OCI-LY7 (cell line): ENCODE results near the gene CPLANE1. TPM values are rescaled to one million over a fixed set of nuclear protein-coding genes. Genes with fewer than 3 reads are reported as not detected.

Experiments
- BruUV-seq: library from RNA; stranded (reverse); fragments of 400-500 nt; replicated peaks from 2 replicates; lab custom pipeline; 2021; lab: Mats Ljungman, UMichigan
- CTCF ChIA-PET: fragments of 300-600 bp; sonication (Branson Sonifier 250); formaldehyde crosslinking; loops from one replicate; lab custom pipeline; 2022; ENCODE audit warnings: antibody characterized with exemption; ENCODE audit not compliant: unreplicated experiment; lab: Charles Lee
- POLR2A ChIA-PET: fragments of 300-600 bp; sonication (Branson Sonifier 250); formaldehyde crosslinking; loops from one replicate; lab custom pipeline; 2022; ENCODE audit warnings: antibody characterized with exemption; lab: Charles Lee
- DNase-seq: peaks from one replicate; pipeline ENCODE4 v3.0.0-alpha.2; 2015; ENCODE audit warnings: low spot score
- H2AFZ ChIP-seq: fragments of 200-600 bp; sonication (generic), shearing (Covaris generic); 2 replicates; pipeline ENCODE4 v1.6.1; 2014; ENCODE audit warnings: mild to moderate bottlenecking, antibody characterized with exemption, low read length, moderate library complexity
- H3K27ac ChIP-seq: fragments of 200-600 bp; sonication (generic); 2 replicates; pipeline ENCODE4 v1.5.1; 2014; ENCODE audit warnings: mixed run types, low read depth, mild to moderate bottlenecking, moderate library complexity, low read length, inconsistent platforms; ENCODE audit not compliant: poor library complexity, severe bottlenecking
- H3K36me3 ChIP-seq: fragments of 200-600 bp; sonication (generic); 2 replicates; pipeline ENCODE4 v1.6.1; 2014; ENCODE audit warnings: mild to moderate bottlenecking, antibody characterized with exemption, low read length, moderate library complexity, mixed read lengths; ENCODE audit not compliant: insufficient read depth
- H3K4me1 ChIP-seq: fragments of 200-600 bp; sonication (generic); 2 replicates; pipeline ENCODE4 v1.5.1; 2014; ENCODE audit warnings: mild to moderate bottlenecking, low read length; ENCODE audit not compliant: insufficient read depth, poor library complexity, severe bottlenecking
- H3K4me2 ChIP-seq: fragments of 200-600 bp; sonication (generic); 2 replicates; pipeline ENCODE4 v1.6.1; 2014; ENCODE audit warnings: mild to moderate bottlenecking, low read length
- H3K4me3 ChIP-seq: fragments of 200-600 bp; sonication (generic); 2 replicates; pipeline ENCODE4 v1.5.1; 2014; ENCODE audit warnings: mild to moderate bottlenecking, low read depth, low read length; ENCODE audit not compliant: poor library complexity, severe bottlenecking
- H3K79me2 ChIP-seq: fragments of 200-600 bp; sonication (generic); 2 replicates; pipeline ENCODE4 v1.6.1; 2016; ENCODE audit warnings: low read depth, mild to moderate bottlenecking, low read length, moderate library complexity, mixed read lengths; ENCODE audit not compliant: insufficient read depth
- H3K9me2 ChIP-seq: fragments of 200-600 bp; sonication (generic); 2 replicates; pipeline ENCODE4 v1.6.1; 2016; ENCODE audit warnings: mild to moderate bottlenecking, low read length, mixed read lengths; ENCODE audit not compliant: insufficient read depth
- H3K9me3 ChIP-seq: fragments of 200-600 bp; sonication (generic); 2 replicates; pipeline ENCODE4 v1.6.1; 2014; ENCODE audit warnings: mild to moderate bottlenecking, mixed run types, low read length, mixed read lengths
- H4K20me1 ChIP-seq: fragments of 200-600 bp; sonication (generic); 2 replicates; pipeline ENCODE4 v1.6.1; 2014; ENCODE audit warnings: mild to moderate bottlenecking, antibody characterized with exemption, low read length, moderate library complexity, mixed read lengths; ENCODE audit not compliant: insufficient read depth
- CTCF ChIP-seq: fragments of 200-600 bp; sonication (generic); conservative IDR thresholded peaks from 2 replicates; pipeline ENCODE4 v1.5.1; 2014; ENCODE audit warnings: mild to moderate bottlenecking, antibody characterized with exemption, low read length, moderate library complexity, mixed read lengths
- EZH2phosphoT487 ChIP-seq: fragments of 200-600 bp; sonication (generic); IDR thresholded peaks from 2 replicates; pipeline ENCODE4 v1.6.1; 2018; ENCODE audit warnings: low read depth, borderline replicate concordance, mild to moderate bottlenecking, mixed run types, antibody characterized with exemption, low read length, moderate library complexity, mixed read lengths
- intact Hi-C: fragments of 100-400 bp; cut with micrococcal nuclease; formaldehyde crosslinking; loops from one replicate; pipeline ENCODE4 v1.10.0; 2022; ENCODE audit not compliant: unreplicated experiment
- total RNA-seq, 2 experiments: library from RNA; depleted of rRNA in 1 of 2; stranded (reverse); fragments of >200 nt in 1 of 2; shearing (Covaris generic) in 1 of 2; gene quantifications; 2 replicates each; pipeline ENCODE4 v1.2.3, GENCODE V29; 2014 to 2022

The CPLANE1 gene
- total RNA-seq, 2 experiments from 2014 or later, result 0.21 TPM; not detected in 1

GRCh38 chr5:37165761-37166160 is 83.4 kb downstream of the CPLANE1 start:
- CTCF ChIA-PET, result no interaction called here
- no peak for DNase-seq
- no TSS peak for BruUV-seq
- no peaks in the 10 kb centered on the region for H3K79me2 ChIP-seq
- H3K36me3 ChIP-seq, result no peaks in the 10 kb centered on the region
- H3K4me2 ChIP-seq, result no peak overlapping the region
- H3K4me1 ChIP-seq, result no peaks in the 10 kb centered on the region
- no peak overlapping the region for H3K27ac ChIP-seq
- H3K4me3 ChIP-seq, result no peak overlapping the region
- no peak for TF ChIP-seq CTCF
- TF ChIP-seq EZH2phosphoT487, result no peak
- no peaks in the 10 kb centered on the region for H3K9me3 ChIP-seq
- no peaks in the 10 kb centered on the region for H4K20me1 ChIP-seq
- H2AFZ ChIP-seq, result no peak overlapping the region
- intact Hi-C loops, result no loop called here
- POLR2A ChIA-PET, result no interaction called here
- no peaks in the 10 kb centered on the region for H3K9me2 ChIP-seq

- no peak overlapping the region for H3K4me3 ChIP-seq
- no peak overlapping the region for H3K27ac ChIP-seq
- H3K36me3 ChIP-seq, result no peaks in the 10 kb centered on the region
- H3K9me3 ChIP-seq, result no peaks in the 10 kb centered on the region
- H3K4me1 ChIP-seq, result no peaks in the 10 kb centered on the region
- CTCF ChIA-PET, result no interaction called here
- intact Hi-C loops, result no loop called here
- H3K4me2 ChIP-seq, result no peak overlapping the region
- DNase-seq, result no peak
- H3K9me2 ChIP-seq, result no peaks in the 10 kb centered on the region
- POLR2A ChIA-PET, result no interaction called here
- no peaks in the 10 kb centered on the region for H4K20me1 ChIP-seq
- no peaks in the 10 kb centered on the region for H3K79me2 ChIP-seq
- no peak overlapping the region for H2AFZ ChIP-seq
- no TSS peak for BruUV-seq
- TF ChIP-seq EZH2phosphoT487, result no peak
- TF ChIP-seq CTCF, result no peak
Measured at GRCh38 chr5:37153661-37154060, 95.5 kb downstream of the CPLANE1 start.

GRCh38 chr5:37146896-37147295 is 102.3 kb downstream of the CPLANE1 start:
- DNase-seq, result no peak
- Histone ChIP-seq H3K9me2 (no peaks in the 10 kb centered on the region), H2AFZ (no peak overlapping the region), H3K79me2 (no peaks in the 10 kb centered on the region), H3K4me3 (no peak overlapping the region), H3K36me3 (no peaks in the 10 kb centered on the region), H3K27ac (no peak overlapping the region), H3K4me2 (no peak overlapping the region), H3K9me3 (no peaks in the 10 kb centered on the region), H3K4me1 (no peaks in the 10 kb centered on the region), H4K20me1 (no peaks in the 10 kb centered on the region)
- intact Hi-C loops, result no loop called here
- CTCF ChIA-PET, result no interaction called here
- no TSS peak for BruUV-seq
- TF ChIP-seq CTCF (no peak), EZH2phosphoT487 (no peak)
- POLR2A ChIA-PET, result interaction anchor here (1.1 kb wide), 1 partner anchor 48 kb away, joined by 5 read pairs; no protein-coding TSS in a partner anchor
